Spleen (tissue), 11 donors: Measurements from ENCODE around the gene TCL1A. TPM values are rescaled to one million over a fixed set of nuclear protein-coding genes. Genes with fewer than 3 reads are reported as not detected.

Experiments used
- DNase-seq: peaks from one replicate; pipeline ENCODE4 v3.0.0-alpha.2; 2020
- H3K27ac ChIP-seq, 8 donors: fragments of 200-600 bp; sonication (generic) in 7 of 8; 1 replicate in 4 of 8; 2 replicates in 4 of 8; pipeline versions ENCODE4 v1.5.0 to v1.8.0; 2016 to 2021; ENCODE audit warnings: inconsistent platforms in 4 of 8, mild to moderate bottlenecking in 4 of 8, moderate library complexity in 1 of 8
- H3K27me3 ChIP-seq, 7 donors: fragments of 200-600 bp; sonication (generic) in 6 of 7; replicated peaks in 1 of 7; 1 replicate in 4 of 7; 2 replicates in 3 of 7; pipeline versions ENCODE4 v1.5.0 to v1.8.0; 2016 to 2021; ENCODE audit warnings: inconsistent platforms in 3 of 7, mild to moderate bottlenecking in 1 of 7
- H3K36me3 ChIP-seq, 6 donors: fragments of 200-600 bp; sonication (generic) in 5 of 6; 1 replicate in 4 of 6; 2 replicates in 2 of 6; pipeline versions ENCODE4 v1.5.0 to v1.8.0; 2016 to 2021; ENCODE audit warnings: inconsistent platforms in 2 of 6
- H3K4me1 ChIP-seq, 6 donors: fragments of 200-600 bp; sonication (generic) in 5 of 6; 1 replicate in 3 of 6; 2 replicates in 3 of 6; pipeline versions ENCODE4 v1.5.0 to v1.8.0; 2016 to 2021; ENCODE audit warnings: inconsistent platforms in 3 of 6
- H3K4me3 ChIP-seq, 8 donors: fragments of 200-600 bp; sonication (generic) in 7 of 8; 1 replicate in 4 of 8; 2 replicates in 4 of 8; pipeline versions ENCODE4 v1.5.0 to v1.8.0; 2016 to 2021; ENCODE audit warnings: inconsistent platforms in 4 of 8, mild to moderate bottlenecking in 4 of 8, moderate library complexity in 2 of 8
- H3K9me3 ChIP-seq, 8 donors: fragments of 200-600 bp; sonication (generic) in 7 of 8; 1 replicate in 4 of 8; 2 replicates in 4 of 8; pipeline versions ENCODE4 v1.5.0 to v1.8.0; 2016 to 2021; ENCODE audit warnings: inconsistent platforms in 4 of 8
- CTCF ChIP-seq, 11 experiments: fragments of 200-600 bp in 7 of 11; fragments of 450-650 bp in 4 of 11; sonication (generic) in 4 of 11; IDR thresholded peaks in 8 of 11; conservative IDR thresholded peaks in 3 of 11; 1 replicate in 7 of 11; 2 replicates in 4 of 11; pipeline versions ENCODE4 v1.4.0 to v1.8.0; 2016 to 2021; ENCODE audit warnings: antibody characterized with exemption in 11 of 11, inconsistent platforms in 4 of 11, mild to moderate bottlenecking in 1 of 11
- POLR2A ChIP-seq, 3 donors: fragments of 450-650 bp; IDR thresholded peaks; one replicate each; pipeline ENCODE4 v1.5.1; 2017; ENCODE audit warnings: antibody characterized with exemption in 3 of 3, mild to moderate bottlenecking in 1 of 3
- POLR2AphosphoS5 ChIP-seq, 3 donors: sonication (generic); formaldehyde crosslinking; IDR thresholded peaks; one replicate each; pipeline ENCODE4 v1.5.1; 2017; ENCODE audit warnings: antibody characterized with exemption in 3 of 3
- WGBS, 5 donors: extraction: QIAGEN DNeasy Blood & Tissue Kit in 3 of 5; methylation state at CpG; one replicate each; pipeline versions ENCODE4 v1.1.5 to v1.1.7; 2013 to 2018; 5-methylcytosine and 5-hydroxymethylcytosine counted together
- intact Hi-C: fragments of 100-400 bp; cut with DNase I; formaldehyde crosslinking; loops from one replicate; pipeline ENCODE4 v1.15.0; 2023; ENCODE audit warnings: low total_unique reads
- polyA plus RNA-seq, 3 donors: library from polyadenylated mRNA; stranded (reverse); fragments of 200-250 nt; gene quantifications; one replicate each; pipeline ENCODE4 v1.2.1, GENCODE V29; 2013
- total RNA-seq, 7 donors: library from RNA; depleted of rRNA in 3 of 7; stranded (reverse); fragments of >200 nt in 3 of 7; fragmentation: NEBNext Ultra II Directional in 4 of 7; extraction: Animal tissue kit (Norgen Biotek cat#: 25700) in 4 of 7; gene quantifications; one replicate each; pipeline versions ENCODE4 v1.1.0 to v1.2.1, GENCODE V29; 2016 to 2021
- donor health status: healthy with polysubstance abuse.
- donor health status: DM: no; HTN: no; CAD: no; lungs with moderate emphysema.
- donor health status: DM: no; HTN: no; CAD: no.
- donor health status: Bipolar disorder and iron deficiency.
- donor health status: healthy.
- donor health status: DM: no; HTN: no; CAD: no.
- donor health status: DM: yes; HTN: yes; CAD: no.

TCL1A gene
- total and polyA plus RNA-seq, 10 donors = 12.8 to 520 (median 64.4) TPM

GRCh38 chr14:95707327-95707726, 6.6 kb downstream of the TCL1A start:
- 48 to 61% (median 49%) methylated on average over 5 of the region's 5 CpGs for WGBS, 5 donors
- Histone ChIP-seq H3K4me3 (no peak overlapping the region), H3K36me3 (no peaks in the 10 kb centered on the region), H3K27ac (peak overlapping the region in 3 of 8 donors; percentile 7 to 45 (median 8)), H3K27me3 (peaks cover 0 to 23% (median 5%) of the 10 kb centered on the region in 7 donors), H3K4me1 (peaks cover 0 to 63% (median 0%) of the 10 kb centered on the region in 6 donors), H3K9me3 (no peaks in the 10 kb centered on the region)
- TF ChIP-seq CTCF (IDR thresholded peaks at IDR 0.05 in 8 of 11, conservative IDR thresholded peaks at IDR 0.05 in 3 of 11) (no peak), POLR2AphosphoS5 (IDR thresholded peaks at IDR 0.05) (peak in 1 of 3 donors; percentile 12)
- intact Hi-C loops = no loop called here
- DNase-seq = no peak

- H3K4me3 ChIP-seq = no peak overlapping the region
- peaks cover 0 to 29% (median 8%) of the 10 kb centered on the region in 7 donors for H3K27me3 ChIP-seq
- H3K27ac ChIP-seq = peak overlapping the region in 3 of 8 donors; percentile 41 to 82 (median 50)
- H3K36me3 ChIP-seq = no peaks in the 10 kb centered on the region
- intact Hi-C loops = no loop called here
- TF ChIP-seq POLR2AphosphoS5 (IDR thresholded peaks at IDR 0.05) = no peak
- no peak for TF ChIP-seq POLR2A (IDR thresholded peaks at IDR 0.05)
- no peak for TF ChIP-seq CTCF (IDR thresholded peaks at IDR 0.05 in 8 of 11, conservative IDR thresholded peaks at IDR 0.05 in 3 of 11)
- 83 to 98% (median 94%) methylated on average over 4 of the region's 4 CpGs for WGBS, 5 donors
- DNase-seq = no peak
- peaks cover 0 to 64% (median 0%) of the 10 kb centered on the region in 6 donors for H3K4me1 ChIP-seq
- no peaks in the 10 kb centered on the region for H3K9me3 ChIP-seq
These were observed 8.4 kb downstream of the TCL1A start for GRCh38 chr14:95705518-95705917.

- H3K27me3 ChIP-seq = peaks cover 0 to 31% (median 8%) of the 10 kb centered on the region in 7 donors
- H3K4me3 ChIP-seq = no peak overlapping the region
- DNase-seq = no peak
- peaks cover 0 to 61% (median 0%) of the 10 kb centered on the region in 6 donors for H3K4me1 ChIP-seq
- H3K27ac ChIP-seq = peak overlapping the region in 3 of 8 donors; percentile 41 to 82 (median 50)
- no peaks in the 10 kb centered on the region for H3K9me3 ChIP-seq
- TF ChIP-seq POLR2AphosphoS5 (IDR thresholded peaks at IDR 0.05) (no peak), POLR2A (IDR thresholded peaks at IDR 0.05) (no peak), CTCF (IDR thresholded peaks at IDR 0.05 in 8 of 11, conservative IDR thresholded peaks at IDR 0.05 in 3 of 11) (no peak)
- intact Hi-C loops = no loop called here
- H3K36me3 ChIP-seq = no peaks in the 10 kb centered on the region
- 47 to 72% (median 57%) methylated on average over 3 of the region's 3 CpGs for WGBS, 5 donors
These were observed 10.1 kb downstream of the TCL1A start for GRCh38 chr14:95703805-95704204.

- WGBS, 5 donors = 73 to 90% (median 85%) methylated on average over 3 of the region's 3 CpGs
- Histone ChIP-seq H3K27me3 (peaks cover 0 to 31% (median 8%) of the 10 kb centered on the region in 7 donors), H3K4me3 (no peak overlapping the region), H3K27ac (peak overlapping the region in 2 of 8 donors; percentile 50 to 82), H3K4me1 (peaks cover 0 to 61% (median 0%) of the 10 kb centered on the region in 6 donors), H3K9me3 (no peaks in the 10 kb centered on the region), H3K36me3 (no peaks in the 10 kb centered on the region)
- TF ChIP-seq POLR2A (IDR thresholded peaks at IDR 0.05) = no peak
- no peak for TF ChIP-seq POLR2AphosphoS5 (IDR thresholded peaks at IDR 0.05)
- intact Hi-C loops = no loop called here
- DNase-seq = no peak
These were observed 10.6 kb downstream of the TCL1A start for GRCh38 chr14:95703341-95703740.
